ENCODE results near the gene KCNIP4.
"Not testable (repeated sequence)": the region's sequence is repeated elsewhere in the genome, so short reads cannot be mapped to it uniquely, and the experiment has no call there.

Gene KCNIP4

DNA sequence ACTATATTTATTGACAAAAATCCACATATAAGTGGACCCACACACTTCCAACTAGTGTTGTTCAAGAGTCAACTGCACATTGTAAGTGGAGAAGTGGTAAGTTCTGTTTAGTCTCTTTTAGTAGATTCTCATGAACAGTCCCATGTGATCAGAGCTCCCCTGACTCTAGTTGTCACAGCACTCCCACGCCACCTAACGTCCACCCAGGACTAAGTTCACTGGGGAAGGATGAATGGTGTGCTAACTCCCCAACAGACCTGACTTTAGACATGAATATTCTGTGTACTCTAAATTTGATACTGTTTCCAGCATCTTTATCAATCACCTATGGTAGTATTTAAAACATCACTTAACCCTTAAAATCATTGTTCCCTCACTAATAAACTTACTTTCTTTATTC lies 1188.5 kb downstream of the KCNIP4 start:
- no peak for DNase-seq (ENCODE audit: low read depth in 2 of 2)

DNA sequence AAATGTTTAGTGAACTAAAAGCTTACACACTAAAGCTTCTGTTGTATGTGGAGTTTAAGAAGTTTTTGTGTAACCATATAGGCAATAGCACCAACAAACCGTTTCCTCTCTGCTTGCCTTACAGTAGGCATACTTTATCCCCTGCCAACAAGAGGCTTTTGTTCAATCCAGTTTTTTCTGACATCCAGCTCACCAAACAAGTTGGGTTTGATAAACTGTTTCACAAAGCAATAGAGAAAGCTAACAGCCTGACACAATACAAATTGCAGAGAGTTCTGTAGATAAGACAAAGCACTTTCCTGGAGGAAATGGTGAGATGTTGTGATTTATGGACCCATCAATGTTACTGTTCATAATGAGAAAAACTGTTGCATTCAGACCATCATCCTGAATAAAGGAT lies 1194.5 kb downstream of the KCNIP4 start:
- DNase-seq (ENCODE audit: low read depth in 2 of 2): no peak

DNA sequence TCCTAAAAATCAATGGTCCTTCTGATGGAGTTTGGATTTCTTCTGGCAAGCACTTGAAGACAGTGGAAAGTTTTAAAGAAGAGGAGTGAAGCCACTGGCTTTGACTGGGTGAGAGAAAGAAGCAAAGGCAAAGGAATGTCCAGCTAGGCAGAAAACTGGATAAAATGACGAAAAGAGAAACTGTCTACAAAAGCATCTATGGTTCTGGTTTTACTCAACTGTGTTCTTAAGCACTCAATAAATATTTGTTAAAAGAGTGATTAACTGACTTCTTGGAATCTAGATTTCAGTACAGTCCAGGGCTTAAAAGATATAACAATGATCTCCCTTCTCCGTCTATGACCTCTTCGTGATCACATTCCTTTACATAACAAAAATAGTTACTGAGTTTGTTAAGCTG lies 1195.9 kb downstream of the KCNIP4 start:
- no peak for DNase-seq (ENCODE audit: low read depth in 2 of 2)

DNA sequence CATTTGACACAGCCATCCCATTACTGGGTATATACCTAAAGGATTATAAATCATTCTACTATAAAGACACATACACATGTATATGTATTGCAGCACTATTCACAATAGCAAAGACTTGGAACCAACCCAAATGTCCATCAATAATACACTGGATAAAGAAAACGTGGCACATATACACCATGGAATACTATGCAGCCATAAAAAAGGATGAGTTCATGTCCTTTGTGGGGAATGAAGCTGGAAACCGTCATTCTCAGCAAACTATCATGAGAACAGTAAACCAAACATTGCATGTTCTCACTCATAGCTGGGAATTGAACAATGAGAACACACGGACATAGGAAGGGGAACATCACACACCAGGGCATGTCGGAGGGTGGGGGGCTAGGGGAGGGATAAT lies 1202.6 kb downstream of the KCNIP4 start:
- not testable (repeated sequence) for DNase-seq (ENCODE audit: low read depth in 2 of 2)

DNA sequence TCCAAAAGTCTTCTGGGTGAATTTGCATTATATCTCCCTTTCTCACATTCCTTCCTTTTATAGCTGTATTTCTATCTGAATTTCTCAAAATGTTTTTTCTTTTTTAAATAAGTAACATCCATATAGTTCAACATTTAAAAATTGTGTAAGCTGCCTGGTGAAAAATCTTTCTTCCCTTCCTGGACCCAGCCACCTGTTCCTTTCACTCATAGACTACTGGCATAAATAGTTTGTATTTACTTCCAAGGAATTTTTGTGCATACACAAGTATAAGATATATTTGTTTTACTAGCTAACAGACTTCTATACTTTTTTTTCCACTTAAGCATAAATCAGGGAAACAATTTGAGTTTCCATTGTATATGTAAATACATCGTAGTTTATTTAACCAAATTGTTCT lies 1212.6 kb downstream of the KCNIP4 start:
- DNase-seq (ENCODE audit: low read depth in 2 of 2): no peak

DNA sequence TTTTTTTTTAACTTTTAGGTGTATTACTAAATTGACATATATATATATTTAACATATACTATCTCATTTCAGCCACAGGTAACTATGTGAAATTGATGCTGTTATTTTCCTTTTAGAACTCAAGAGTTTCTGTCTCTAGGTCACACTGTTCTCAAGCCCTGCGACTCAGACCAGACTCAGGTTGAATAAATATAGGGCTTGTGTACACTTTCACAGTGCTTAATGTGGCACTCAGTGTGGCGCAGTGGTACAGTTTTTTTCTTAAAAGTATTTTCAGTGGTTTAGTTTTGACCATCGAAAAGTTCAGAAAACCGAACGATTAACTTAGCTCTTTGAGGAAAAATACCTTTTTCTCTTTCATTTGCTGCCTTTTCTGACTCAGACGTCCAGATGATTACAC lies 1223.7 kb downstream of the KCNIP4 start:
- no peak for DNase-seq (ENCODE audit: low read depth in 2 of 2)

DNA sequence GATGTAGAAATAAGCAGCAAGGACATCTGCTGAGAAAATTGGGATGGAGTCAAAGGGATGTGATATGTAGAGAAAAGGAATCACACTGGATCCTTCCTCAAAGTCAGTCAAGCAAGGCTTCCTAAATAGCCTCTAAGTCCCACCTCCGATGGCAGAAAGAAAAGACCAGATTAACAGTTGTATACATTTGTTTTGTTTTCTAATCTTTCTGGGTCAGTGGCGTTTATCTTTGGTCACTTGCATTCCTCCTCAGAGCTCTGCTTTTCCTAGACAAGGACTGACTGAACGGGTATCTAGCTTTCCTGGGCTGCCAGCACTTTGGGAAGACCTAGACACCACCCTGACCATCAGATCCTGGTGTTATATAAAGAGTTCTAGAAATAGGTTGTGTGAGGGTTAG lies 1225.1 kb downstream of the KCNIP4 start:
- DNase-seq (ENCODE audit: low read depth in 2 of 2): no peak

DNA sequence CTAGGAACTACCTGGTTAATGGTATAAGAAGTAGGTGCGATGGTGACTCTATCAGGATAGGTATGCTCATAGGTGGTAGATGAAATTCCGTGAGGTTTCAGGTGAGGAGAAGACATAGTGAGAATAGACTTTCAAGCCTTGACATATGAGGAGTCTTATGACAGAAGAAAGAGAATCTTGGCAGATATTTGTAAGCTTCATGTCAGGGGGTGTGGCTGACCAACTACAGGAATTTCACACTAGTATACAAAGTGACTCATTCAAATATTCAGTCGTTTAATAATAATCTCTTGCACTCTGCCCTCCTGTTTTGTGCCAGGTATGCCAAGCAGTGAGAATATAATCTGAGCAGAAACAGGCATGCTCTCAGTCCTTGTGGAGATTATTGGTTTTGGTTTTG lies 1225.6 kb downstream of the KCNIP4 start:
- no peak for DNase-seq (ENCODE audit: low read depth in 2 of 2)

DNA sequence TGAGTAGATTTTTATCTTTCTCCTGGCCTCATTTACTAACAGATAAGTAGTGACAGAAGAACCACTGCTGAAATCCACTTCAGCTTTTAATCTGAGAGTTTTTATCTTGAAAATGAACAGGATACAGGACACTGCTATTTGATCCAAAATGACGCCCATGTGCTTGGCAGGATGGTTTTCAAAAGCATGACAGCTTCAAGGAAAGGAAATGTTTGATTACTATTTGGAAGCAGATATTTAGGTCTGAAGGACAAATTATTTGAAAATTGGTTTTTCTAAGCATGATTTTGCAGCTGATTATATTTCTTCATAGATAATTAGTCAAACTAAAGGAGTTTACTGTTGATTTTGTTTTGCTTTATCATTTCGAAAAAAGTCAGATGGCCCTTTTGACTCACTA lies 1237.2 kb downstream of the KCNIP4 start:
- no peak for DNase-seq (ENCODE audit: low read depth in 2 of 2)

DNA sequence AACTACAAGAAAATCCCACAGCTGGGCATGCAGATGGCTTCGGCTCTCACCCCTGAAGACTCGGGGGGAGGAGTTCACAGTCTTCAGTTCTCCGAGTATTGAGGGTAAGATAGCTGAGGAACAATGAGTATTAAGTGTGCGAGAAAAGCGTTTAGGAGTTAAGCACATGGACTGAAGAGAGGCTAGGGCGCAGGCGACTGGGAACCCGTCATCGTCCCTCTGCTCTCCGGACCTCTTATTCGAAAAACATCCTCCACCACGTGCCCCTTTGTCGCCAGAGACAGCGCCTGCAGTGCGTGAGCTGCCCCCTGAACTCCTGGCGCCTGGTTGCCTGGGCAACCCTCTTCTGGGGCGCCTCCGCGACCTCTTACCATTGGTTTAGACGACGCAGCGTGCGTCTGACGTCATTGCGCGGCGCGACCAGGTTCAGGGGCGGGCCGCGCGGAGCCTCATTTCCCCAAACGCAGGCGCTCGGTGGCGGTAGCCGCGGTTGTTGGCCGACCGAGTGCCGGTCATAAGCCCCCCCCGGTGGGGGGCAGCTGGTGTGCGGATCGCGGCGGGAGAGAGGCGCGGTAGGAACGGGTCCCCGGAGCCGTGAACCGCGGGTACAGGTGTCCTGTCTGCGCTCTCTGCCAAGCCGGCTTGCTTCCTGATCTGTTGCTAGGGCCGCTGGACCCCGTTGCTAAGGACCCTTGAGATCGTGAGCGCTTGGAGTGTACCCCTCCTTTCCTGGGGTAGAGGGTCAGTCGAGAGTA lies 1248.4 kb downstream of the KCNIP4 start, which contains the start of gene PACRGL:
Gene PACRGL (plus strand): TSS at position 452 of the 755 bp plus-strand sequence. CDS start 4,024 bp downstream, outside the sequence.
- peak; percentile 83 for DNase-seq (ENCODE audit: low read depth in 2 of 2)

DNA sequence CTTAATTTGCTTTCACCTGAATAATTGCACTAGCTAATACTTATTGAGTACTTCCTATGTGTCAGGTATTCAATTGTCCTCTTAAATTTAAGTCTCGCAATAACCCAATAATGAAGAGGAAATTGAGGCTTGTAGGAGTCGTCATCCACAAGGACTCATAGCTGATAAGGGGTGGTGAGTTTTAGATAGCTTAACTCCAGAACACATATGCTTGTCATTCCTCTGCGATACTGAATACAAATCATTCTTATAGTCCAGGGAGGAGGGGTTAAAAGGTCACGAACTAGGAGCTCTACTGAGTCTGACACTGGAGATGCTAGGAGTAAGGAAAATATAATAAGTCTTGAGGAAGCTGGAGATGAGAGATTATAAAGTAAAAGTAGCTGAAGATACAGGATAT lies 1249.8 kb downstream of the KCNIP4 start:
- no peak for DNase-seq (ENCODE audit: low read depth in 2 of 2)

DNA sequence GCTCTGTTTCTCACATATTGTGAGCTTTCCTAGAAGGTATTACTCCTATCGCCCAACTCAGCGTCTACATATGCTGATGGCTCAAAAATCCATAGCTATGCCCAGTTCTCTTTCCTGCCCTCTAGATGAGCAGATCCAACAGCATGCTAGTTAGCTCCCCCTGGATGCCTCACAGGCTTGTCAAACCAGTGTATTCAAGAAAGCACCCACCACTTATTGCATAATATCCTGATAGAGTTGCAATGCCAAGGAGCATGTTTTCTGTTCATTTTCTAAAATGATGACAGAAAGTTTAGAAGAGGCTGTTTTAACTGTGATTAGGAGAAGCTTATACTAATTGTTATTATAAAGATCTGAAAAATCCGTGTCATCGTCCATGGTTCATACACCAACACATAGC lies 1250.2 kb downstream of the KCNIP4 start:
- no peak for DNase-seq (ENCODE audit: low read depth in 2 of 2)

DNA sequence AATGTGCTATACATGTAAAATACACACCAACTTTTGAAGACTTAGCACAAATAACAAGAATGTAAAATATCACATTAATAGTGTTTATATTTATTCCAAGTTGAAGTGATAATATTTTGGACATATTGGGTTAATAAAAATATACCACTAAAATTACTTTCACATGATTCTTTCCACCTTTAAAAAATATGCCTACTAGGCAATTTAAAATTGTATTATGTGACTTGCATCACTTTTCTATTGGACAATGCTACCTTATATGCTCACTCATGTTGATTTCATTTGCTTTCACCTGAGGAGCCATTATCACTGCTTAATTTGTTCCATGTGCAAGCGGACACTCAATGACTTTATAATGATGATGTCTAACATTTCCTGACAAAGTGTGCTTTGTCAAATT lies 1251.8 kb downstream of the KCNIP4 start:
- no peak for DNase-seq (ENCODE audit: low read depth in 2 of 2)

DNA sequence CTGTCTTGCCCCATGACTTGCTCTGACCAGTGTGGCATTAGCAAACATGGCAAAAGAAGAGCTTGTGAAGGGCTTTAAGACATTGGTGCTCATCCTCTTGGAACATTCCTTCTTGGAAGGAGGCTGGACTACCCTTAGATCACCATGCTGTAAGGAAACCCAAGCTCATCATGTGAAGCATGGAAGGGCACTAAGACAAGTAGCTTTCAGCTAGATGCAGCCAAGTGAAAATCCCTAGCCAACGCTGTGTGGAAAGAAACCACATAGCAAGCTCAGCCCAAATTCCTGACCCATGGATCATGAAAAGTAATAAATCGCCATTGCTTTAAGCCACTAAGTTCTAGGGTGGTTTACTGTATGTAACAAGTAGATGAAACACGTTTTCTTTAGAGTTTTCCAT lies 1260.7 kb downstream of the KCNIP4 start:
- peak; percentile 62 to 70 for DNase-seq (ENCODE audit: low read depth in 2 of 2)

DNA sequence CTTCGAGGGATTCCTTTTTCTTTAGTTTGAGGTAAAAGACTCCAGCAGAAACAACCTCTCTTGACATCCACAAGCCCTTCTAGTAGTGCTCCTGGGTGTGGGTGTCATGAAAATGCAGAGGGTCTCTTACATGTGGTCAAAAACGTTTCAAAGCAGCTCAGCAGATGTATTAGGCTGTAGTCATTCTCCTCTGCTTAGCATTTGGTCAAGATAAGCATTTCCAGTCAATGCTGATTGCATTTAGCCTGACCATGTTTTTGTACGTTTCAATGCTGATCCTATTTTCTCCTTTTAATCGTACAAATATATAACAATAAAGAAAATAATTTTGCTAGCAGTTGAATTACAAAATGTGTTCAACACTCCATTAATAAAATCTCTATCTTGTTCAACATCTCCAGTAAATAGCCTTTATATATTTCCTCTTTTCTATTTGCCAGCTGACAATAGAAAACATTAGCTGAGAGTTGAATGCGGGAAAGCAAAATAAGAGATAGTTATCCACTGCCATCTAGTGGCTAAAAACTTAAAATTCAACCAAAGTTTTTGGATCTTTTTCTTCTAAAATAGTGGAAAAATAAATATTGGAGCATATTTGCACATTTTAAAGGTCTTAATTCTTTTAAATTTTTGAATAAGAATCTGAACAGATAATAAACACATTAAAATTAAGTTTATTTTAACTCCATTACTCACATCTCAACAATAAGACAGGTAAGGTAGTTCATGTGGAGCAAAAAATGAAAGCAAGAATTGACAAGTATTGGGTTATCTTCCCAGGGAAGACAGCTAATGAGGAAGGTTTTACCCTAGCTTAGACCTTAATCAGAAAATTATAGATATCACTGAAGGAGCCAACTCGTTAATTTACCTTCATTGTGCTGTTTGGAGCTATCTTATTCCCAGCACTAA lies 1263.5 kb downstream of the KCNIP4 start:
- DNase-seq (ENCODE audit: low read depth in 2 of 2): no peak

DNA sequence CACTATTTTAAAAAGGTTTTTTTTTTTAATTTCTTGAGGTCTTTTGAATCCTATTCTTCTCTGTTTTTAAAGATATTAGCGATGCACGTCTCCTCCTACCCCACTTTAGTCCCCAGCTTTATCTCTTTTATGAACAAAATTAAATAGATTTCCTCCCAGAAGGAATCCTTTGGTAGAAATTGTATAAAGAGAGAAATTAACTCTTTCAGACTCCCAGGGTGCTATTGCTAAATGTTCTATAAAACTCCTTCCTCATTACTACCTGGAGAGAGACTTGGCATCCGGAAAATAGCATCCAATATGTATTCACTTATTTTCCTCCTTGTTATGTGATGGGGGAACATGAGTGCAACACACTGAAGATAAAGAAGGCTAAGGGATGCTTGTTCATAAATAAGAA lies 1264.8 kb downstream of the KCNIP4 start:
- no peak for DNase-seq (ENCODE audit: low read depth in 2 of 2)

DNA sequence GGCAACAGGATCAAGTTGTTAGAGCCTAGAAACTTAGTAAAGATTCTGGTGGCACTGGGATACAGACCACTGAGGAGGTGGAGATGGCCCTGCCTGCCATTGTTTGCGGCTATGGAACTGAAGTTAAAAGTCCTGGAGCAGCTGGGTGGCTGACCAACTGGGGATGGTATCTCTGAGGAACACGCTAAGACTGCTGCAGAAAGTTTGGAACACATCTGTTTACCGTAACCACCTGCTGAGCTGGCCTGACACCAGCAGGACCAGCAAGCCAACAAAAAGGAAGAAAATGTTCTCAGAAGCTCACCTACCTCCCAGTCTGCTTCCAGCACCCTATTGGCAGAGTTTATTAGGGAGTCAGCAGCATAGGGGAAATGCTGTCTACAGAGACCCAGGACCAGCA lies 1265.7 kb downstream of the KCNIP4 start:
- no peak for DNase-seq (ENCODE audit: low read depth in 2 of 2)

DNA sequence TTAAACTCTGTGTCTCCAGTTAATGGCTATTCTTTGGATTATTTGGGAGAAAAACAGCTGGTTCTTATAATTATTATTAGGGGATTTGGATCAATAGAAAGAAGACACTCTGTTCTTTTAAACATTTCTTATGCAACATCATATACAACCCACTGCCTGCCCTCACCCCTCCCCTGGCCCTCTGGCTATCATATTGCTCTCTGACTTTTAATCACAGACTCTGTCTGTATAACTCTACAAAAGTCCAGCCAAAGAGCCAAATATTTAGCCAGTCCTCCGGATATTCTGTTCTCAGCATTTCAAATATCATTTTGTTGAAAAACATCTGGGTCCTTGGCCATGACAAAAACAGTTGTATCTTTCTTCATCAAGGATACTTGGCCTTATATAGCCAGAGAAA lies 1267.3 kb downstream of the KCNIP4 start:
- no peak for DNase-seq (ENCODE audit: low read depth in 2 of 2)

DNA sequence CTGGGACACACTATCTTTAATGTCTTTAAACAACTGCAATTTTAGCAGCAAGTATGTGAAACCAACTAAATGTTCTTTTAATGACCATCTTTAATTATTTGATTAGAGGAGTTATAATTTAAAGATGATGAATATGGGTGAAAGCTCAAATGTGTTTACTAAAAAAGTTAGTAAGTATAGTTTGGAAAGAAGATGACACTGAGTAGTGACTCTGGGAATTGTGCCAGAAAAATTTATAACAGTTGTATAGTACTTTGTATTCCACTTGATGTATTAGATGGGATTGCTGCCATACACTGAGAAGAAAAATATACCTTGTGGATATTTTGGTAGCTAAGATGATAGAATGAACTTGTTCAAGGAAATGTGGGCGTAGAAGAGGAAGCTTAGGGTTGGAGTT lies 1267.8 kb downstream of the KCNIP4 start:
- no peak for DNase-seq (ENCODE audit: low read depth in 2 of 2)

DNA sequence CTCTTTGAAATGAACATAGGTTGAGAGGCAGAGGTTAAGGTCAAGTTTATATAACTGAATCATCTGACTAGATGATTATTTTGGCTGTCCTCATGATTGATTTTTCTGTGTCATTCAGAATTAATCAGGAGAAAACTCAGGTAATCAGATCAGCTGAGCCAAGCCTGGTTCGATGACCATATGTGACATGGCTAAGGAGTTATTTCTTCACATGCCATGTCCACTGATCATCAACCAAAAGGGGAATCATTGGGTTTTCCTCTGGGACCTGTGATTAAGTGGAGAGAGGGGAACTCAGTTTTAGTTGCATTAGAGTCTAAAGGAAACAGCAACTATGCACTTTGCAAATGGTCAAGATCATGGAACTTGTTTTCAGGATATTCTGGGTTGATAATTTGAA lies 1268.6 kb downstream of the KCNIP4 start:
- no peak for DNase-seq (ENCODE audit: low read depth in 2 of 2)
